Stimulated activated CD4-positive, alpha-beta T cell treated with anti-CD3 and anti-CD28 coated beads, TNF-alpha, amount 100 ng/mL, for 1 hour (primary cell): ENCODE measurements around the gene THSD7B.
"Not testable (repeated sequence)": the region's sequence is repeated elsewhere in the genome, so short reads cannot be mapped to it uniquely, and the experiment has no call there.

ENCODE experiments used
- DNase-seq, 3 donors: peaks; one replicate each; pipeline ENCODE4 v3.0.0-alpha.2; 2020; ENCODE audit warnings: low read depth in 3 of 3, low spot score in 1 of 3

THSD7B gene, protein sequence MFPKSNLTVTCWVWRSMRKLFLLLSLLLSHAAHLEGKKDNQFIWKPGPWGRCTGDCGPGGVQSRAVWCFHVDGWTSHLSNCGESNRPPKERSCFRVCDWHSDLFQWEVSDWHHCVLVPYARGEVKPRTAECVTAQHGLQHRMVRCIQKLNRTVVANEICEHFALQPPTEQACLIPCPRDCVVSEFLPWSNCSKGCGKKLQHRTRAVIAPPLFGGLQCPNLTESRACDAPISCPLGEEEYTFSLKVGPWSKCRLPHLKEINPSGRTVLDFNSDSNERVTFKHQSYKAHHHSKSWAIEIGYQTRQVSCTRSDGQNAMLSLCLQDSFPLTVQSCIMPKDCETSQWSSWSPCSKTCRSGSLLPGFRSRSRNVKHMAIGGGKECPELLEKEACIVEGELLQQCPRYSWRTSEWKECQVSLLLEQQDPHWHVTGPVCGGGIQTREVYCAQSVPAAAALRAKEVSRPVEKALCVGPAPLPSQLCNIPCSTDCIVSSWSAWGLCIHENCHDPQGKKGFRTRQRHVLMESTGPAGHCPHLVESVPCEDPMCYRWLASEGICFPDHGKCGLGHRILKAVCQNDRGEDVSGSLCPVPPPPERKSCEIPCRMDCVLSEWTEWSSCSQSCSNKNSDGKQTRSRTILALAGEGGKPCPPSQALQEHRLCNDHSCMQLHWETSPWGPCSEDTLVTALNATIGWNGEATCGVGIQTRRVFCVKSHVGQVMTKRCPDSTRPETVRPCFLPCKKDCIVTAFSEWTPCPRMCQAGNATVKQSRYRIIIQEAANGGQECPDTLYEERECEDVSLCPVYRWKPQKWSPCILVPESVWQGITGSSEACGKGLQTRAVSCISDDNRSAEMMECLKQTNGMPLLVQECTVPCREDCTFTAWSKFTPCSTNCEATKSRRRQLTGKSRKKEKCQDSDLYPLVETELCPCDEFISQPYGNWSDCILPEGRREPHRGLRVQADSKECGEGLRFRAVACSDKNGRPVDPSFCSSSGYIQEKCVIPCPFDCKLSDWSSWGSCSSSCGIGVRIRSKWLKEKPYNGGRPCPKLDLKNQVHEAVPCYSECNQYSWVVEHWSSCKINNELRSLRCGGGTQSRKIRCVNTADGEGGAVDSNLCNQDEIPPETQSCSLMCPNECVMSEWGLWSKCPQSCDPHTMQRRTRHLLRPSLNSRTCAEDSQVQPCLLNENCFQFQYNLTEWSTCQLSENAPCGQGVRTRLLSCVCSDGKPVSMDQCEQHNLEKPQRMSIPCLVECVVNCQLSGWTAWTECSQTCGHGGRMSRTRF (N-terminal part only)

DNA sequence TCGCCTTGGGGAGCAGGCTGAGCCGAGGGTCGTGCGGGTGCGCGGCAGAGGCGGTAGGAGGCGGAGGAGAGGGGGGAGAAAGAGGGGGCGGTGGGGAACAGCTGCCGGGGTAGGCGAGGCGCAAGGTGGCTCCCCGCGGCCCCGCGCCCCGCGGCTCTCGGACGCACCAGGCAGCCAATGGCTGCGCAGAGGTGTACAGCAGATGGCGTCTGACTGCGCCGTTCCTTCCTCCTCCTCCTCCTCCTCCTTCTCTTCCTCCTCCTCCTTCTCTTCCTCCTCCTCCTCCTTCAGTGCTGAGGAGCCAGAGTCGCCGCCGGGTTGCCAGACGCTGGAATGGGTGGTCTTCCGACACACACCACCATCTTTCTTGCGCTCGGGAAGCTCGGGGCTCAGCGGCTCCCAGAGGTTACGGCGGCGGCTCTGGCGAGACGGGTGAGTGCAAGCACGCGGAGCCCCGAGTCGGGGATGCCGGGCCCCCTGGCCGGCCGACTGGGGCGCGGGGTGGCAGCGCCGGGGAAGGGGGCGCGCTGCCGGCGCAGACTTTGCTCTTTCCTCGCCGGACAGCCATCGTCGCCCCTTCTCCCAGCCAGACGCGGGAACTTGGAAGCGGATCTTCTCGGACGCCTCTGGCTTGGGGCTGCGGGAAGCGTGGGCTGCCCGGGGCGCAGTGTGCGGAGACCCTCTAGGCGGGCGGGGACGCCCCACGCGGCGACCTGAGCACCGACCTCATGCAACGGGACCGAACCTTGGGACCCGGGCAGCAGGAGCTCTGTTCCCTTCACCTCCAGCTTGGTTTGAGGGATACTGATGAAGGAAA is at the start of gene THSD7B:
THSD7B (plus strand) TSS at position 290 of the 817 bp plus-strand sequence. CDS start 116,634 bp downstream, outside the sequence.
- DNase-seq: no peak

DNA sequence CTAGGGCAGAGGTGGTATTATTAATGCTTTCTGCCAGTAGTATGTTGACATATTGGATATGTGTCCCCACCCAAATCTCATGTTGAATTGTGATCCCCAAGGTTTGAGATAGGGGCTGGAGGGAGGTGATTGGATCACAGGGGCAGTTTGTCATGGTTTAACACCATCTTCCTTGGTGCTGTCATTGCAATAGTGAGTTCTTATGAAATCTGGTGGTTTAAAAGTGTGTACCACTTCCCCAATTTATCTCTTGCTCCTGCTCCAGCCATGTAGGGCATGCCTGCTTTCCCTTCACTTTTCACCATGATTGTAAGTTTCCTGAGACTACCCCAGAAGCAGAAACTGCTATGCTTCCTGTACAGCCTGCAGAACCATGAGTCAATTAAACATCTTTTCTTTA is 47.1 kb upstream of the THSD7B start:
- no peak for DNase-seq

DNA sequence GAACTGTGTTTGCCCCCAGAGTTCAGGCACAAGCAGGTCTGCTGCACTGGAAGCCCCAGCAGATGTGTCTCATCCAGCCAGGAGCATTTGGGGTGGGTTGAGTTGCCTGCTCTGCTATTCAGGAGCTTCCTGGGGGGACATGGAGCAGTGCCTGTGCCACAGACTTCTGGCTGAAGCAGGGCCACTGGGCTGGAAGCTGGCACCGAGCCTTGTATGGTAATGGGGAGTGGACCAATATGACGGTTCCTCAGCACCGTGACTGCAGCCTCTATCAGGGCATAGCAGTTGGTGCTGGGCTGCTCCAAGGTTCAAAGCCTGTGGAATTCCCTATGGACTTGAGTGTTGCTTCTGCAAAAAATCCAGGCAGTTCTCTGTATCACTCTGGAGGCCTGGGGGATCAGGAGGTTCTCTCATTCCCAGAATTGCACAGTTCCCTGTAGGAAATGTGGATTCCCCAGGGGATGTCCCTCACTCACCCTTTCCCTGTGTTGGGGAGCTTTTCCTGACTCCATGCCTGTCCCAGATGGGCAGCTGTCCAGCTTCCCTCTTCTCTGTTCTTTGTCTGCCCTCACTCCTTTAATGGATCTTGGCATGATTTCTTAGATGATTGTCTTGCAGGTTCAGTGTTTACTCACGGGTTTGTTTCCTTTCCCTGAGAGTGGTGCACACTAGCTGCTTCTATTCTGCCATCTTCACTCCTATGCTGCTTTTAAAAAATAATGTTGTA is 37.2 kb upstream of the THSD7B start:
- DNase-seq: no peak

DNA sequence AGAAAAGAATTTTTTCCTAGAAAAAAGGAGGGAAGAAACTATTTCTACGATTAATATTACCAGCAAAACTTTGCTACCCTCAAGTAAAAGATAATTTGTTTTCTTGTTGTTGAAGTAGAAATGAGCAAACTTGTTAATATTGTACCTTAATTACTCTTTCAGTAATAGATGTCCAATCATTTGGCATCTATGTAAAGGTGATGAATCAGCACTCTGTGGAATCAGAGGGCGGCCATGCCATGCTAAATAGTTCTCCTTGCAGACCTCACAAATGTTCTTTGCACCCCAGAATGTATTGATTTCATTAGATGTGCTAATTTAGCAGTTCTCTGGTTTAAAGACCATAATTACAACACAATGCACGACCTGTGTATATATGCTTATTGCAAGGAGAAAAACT is 29.1 kb upstream of the THSD7B start:
- no peak for DNase-seq

DNA sequence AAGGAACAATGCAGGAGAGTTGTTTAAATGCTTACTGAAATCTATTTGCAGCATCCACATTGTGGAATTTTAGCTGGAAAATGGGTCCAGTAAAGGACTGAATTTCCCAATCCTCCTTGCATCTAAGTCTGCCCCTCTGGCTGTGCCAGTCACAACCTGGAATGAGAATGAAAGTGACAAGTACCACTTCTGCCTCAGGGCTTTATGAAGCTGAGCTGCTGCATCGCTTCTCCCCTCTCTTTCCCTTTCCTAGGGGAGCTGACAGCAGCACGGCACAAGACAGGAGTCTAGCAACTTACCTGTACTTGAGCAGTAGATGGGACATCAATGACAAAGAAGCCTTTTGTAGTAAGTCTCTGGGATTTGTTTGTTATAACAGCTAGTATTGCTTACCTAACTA is 27.3 kb upstream of the THSD7B start:
- no peak for DNase-seq

DNA sequence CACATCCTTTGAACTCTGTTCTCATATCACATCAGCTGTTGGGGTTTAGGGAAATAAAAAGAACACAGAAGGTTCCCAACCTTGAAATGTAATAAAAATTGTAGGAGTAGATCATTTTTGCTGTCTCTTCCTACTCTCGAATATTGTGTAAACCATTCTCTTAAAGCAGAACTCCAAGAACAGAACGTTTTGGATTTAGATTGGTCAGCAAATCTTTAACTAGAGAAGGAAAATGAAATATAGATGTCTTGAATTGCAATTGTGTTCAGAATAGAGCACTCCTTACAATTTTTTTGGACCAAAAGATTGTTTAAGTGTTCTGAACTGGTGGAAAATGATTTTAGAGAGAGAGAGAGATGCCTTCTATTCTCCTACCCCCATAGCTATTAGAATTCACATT is 23.9 kb upstream of the THSD7B start:
- no peak for DNase-seq

DNA sequence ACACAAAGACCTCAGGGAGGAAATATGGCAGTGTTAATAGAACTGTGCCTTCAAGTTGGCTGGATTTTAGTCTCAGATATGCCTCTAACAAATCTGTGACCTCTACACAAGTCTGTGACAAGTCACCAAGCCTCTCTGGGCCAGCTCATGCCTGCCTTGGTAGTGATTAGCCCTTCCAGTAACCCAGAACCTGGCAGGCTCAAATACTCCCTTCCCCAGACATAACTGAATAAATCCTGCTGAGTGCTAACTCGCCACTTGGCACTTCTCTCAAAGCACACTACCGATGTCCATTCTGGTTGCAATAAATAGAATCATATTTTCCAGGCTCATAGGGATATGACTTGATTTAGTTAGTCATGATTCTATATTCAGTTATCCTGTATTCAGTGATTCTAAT is 15.3 kb upstream of the THSD7B start:
- DNase-seq: no peak

DNA sequence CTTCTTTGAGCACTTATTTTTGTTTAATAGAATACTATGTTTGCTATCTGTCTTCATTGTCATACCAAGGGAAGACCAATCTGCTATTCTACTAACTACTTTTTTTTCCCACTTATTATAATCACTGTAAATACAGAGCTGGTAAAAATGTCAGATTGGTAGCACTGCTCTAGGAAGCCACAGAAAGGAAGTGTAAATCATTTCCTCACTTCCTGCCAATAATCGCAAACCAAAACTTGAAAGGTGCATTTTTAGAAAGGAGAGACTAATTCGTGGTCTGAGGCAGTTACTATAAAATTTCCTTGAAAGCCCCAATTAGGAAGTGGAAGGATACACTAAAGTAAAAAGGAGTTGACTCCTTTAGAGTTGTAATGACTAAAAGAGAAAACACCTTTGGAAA is 13.9 kb upstream of the THSD7B start:
- DNase-seq: no peak

DNA sequence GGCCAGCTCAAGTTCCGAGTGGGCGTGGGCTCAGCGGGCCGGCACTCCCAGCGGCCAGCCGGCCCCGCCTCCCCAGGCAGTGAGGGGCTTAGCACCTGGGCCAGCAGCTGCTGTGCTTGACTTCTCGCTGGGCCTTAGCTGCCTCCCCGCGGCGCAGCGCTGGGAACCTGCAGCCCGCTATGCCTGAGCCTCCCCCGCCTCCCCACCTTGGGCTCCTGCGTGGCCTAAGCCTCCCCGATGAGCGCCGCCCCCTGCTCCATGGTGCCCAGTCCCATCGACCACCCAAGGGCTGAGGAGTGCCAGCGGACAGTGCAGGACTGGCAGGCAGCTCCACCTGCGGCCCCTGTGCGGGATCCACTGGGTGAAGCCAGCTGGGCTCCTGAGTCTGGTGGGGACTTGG is 6.8 kb upstream of the THSD7B start:
- not testable (repeated sequence) for DNase-seq

DNA sequence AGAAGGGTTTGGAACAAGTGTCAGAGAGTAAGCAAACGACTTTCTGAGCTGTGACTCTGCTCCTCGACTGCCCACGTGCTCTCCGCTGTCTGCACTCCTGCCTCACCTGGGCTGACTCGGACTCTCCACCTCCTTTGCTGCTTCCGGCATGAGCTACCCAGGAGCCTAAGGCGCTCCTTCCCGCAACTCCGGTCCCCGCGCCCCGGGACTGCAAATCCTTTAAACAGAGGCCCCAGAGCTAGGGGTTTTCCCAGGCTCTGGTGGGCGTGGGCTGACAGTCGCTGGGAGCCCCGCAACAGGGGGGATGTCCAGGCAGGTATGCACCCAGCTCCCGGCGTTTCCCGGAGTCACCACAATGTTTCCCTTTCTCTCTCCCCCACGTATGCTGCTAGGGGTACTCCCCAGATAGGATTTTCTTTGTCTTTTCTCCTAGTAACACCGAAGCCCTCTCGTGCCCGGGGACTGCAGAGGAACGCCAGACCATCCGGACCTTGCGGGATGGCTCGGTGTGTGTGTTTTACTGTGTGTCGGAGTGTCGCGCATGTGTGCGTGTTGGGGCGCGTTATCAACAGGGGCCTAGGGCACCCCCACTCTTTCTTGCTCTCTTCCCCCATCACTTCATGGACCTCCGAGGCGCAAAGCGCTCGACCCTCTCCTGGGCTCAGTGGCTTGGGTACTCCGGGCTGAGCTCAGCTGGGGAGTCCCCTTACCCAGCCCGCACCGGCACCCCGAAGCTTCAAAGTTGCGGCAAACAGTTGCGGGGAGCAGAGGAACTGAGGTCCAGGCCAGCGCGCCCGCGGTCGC is 691 bp upstream of the THSD7B start:
- DNase-seq: no peak

DNA sequence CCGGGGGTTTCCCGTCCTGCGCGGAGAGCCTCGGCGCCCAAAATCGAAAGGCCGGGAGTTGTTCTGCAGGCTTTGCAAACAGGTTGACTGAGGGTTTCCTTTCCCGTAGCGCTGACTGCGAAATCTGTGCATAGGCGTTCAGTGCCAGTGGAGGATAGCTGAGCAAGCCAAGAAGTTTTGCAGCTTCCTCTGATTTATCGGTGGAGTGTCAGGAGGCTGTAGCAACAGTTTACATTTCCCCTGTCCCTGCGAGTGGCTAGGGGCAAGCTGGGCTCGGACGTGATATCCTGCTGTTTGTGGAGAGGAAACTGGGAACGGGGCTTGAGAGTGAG is 694 bp downstream of the THSD7B start:
- no peak for DNase-seq

DNA sequence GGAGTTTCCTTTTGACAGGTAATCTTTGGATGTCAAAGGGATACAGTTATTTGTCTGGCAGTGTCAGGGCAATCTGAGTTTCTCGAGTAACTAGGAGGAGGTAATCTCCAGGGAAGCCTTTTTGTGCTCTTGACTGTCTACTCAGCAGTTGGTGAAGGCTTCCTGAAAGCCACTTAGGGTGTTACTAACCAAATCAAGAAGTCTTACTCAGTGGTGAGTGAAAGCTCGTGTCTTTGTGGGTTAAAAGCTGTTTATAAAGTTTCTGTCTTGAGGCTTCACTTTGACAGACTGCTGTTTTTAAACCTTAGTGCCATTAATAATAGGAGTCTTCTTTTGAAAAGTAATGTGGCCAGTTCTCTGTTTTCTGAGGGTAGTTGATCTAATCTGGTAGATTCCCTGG is 1.7 kb downstream of the THSD7B start:
- no peak for DNase-seq

DNA sequence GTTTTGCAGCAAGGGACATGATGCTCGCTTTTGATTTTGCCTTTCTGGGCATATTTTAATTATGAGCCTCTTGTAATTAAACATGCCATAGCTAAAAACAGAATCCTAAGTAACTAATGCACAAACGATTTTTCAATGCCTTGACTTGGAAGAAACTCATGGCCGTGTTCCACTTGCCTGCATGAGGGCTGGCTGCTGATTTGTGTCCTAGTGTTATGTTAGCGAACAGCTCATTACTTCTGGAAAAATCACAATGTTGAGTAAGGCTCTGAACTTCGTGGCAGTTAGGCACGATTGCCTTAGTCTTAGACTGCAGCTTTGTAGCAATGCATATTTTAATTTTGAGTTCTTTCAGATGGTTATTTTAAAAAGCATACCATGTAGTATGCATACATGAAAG is 4.5 kb downstream of the THSD7B start:
- no peak for DNase-seq

DNA sequence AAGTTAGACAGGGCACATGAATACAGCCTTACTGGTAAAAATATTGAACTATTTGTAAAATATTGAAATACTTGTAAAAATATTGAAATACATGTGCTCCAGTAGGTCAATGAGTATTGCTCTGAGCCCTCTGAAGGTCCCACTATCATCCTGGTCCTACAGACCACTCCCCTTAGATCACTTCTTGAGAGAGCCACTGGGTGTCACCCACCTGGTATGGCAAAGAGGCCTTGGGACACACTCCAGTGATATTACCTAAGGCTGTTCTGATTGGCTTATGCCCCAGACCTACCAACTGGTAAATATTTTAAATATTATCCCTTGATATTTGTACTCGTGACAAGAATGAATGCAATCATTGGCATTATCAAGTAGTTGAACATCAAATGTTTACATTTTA is 5.0 kb downstream of the THSD7B start:
- DNase-seq: no peak

DNA sequence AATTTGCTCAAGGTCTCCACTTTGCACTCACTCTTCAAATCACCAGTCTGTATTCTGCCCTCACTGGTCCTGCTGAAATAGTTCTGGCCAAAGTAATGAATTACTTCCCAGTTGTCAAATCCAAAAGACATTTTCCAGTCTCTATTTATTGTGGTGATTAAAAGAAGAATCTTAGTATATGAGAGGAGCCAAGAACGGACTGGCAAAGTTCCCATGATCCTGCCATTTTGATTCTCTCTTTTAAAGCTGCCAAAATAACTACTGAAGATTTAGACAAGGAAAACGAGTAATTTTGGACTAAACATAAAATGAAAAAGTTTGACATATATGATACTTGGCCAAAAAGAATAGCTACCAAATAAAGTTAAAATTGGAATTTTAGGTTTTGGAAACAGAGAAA is 12.0 kb downstream of the THSD7B start:
- no peak for DNase-seq

DNA sequence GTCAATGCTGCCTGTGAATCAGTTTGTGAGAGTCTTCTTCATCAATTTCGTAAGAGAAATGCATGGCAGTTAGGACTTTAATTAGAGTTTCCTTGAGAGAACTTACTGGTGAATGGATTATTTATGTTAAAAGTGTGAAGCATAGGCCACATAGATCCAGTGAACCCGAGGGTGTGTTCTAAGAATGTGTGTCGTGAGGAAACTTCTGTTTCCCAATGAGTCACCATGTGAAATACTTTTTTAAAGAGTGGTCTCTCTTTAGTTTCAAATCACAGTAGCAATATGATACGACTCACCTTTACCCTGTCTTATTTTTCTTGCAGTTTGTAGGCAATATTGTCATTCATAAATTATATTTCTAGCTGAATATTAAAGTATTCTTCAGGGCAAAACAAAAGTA is 18.5 kb downstream of the THSD7B start:
- DNase-seq: no peak

DNA sequence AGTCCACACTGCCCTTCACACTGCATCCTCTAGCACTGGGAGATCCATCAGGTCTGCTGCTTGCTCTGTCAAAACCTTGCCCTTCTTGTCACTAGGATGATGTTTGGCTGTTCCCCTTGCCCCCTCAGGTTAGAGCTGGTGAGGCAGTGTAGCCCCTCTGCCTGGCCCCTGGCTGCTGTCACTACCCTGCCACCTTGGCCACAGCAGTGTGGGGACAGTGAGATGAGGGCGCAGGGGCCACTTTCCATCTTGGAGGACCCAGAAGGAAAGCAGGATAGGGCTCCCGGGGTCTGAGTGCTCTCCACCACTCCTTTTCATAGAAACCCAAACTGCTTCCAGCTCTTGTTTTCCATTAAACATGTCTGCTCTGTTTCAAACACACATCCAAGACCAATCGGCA is 19.9 kb downstream of the THSD7B start:
- no peak for DNase-seq

DNA sequence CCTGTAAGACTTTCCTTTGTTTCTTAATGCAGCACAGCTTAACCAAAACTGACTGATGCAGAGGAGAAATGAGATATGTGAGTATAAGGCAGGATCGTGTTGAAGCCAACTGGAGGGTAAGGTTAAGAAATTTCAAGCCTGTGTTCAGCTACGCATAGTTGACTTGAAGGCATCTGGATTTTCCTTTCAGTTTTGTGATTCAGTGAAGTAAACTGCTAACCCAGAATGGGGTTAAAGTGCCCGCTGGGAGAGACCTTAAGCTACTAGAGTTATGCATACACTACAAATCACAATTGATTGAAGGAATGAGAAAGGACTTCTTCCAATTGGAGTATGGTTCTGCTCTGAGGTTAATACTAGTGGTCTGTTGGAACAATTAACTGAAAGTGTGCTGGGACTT is 22.6 kb downstream of the THSD7B start:
- DNase-seq: no peak

DNA sequence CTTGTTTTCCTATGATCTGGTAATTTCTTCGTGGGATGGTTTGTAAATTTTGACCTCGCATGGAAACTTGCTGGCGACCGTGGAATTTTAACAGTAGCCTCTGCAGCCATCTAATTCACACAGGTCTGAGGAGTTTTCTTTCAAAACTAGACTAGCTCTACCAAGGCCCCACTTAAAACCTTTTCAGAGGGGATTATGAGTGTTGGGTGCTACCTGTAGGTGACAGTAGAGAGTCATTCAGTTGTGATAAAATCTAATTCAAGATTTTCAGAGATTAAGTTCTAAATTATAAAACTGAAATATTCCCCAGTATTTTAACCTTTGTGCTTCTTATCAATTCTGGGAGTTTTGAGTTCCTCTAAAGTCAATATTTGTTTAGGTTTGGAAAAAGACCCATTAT is 31.0 kb downstream of the THSD7B start:
- DNase-seq: no peak
